ENCODE results near the gene PARP1.

Gene PARP1

GRCh38 chr1:226400519-226401354 lies 7.2 kb downstream of the PARP1 start:
- no peak for DNase-seq
- Histone ChIP-seq H3K36me3 (ENCODE audit: control insufficient read depth, insufficient read depth, low read length) (peaks cover 44% of the 10 kb centered on the region), H3K4me1 (ENCODE audit: control insufficient read depth, insufficient read depth, low read length, poor library complexity, severe bottlenecking) (peaks cover 24% of the 10 kb centered on the region), H3K27ac (ENCODE audit: insufficient read depth, low read length, poor library complexity, severe bottlenecking) (no peak overlapping the region), H3K9me3 (ENCODE audit: control insufficient read depth, low read length) (no peaks in the 10 kb centered on the region), H3K4me3 (ENCODE audit: insufficient read depth, low read depth, low read length, poor library complexity, severe bottlenecking) (no peak overlapping the region), H3K27me3 (replicated peaks; ENCODE audit: control insufficient read depth, insufficient read depth, low read length, poor library complexity, severe bottlenecking) (no peaks in the 10 kb centered on the region)

- Histone ChIP-seq H3K4me3 (ENCODE audit: insufficient read depth, low read depth, low read length, poor library complexity, severe bottlenecking) (no peak overlapping the region), H3K36me3 (ENCODE audit: control insufficient read depth, insufficient read depth, low read length) (peaks cover 47% of the 10 kb centered on the region), H3K4me1 (ENCODE audit: control insufficient read depth, insufficient read depth, low read length, poor library complexity, severe bottlenecking) (peaks cover 6% of the 10 kb centered on the region), H3K9me3 (ENCODE audit: control insufficient read depth, low read length) (no peaks in the 10 kb centered on the region), H3K27me3 (replicated peaks; ENCODE audit: control insufficient read depth, insufficient read depth, low read length, poor library complexity, severe bottlenecking) (no peaks in the 10 kb centered on the region), H3K27ac (ENCODE audit: insufficient read depth, low read length, poor library complexity, severe bottlenecking) (no peak overlapping the region)
- no peak for DNase-seq
Observed at GRCh38 chr1:226397955-226398636, 9.8 kb downstream of the PARP1 start.

- H3K27ac ChIP-seq (ENCODE audit: insufficient read depth, low read length, poor library complexity, severe bottlenecking), result no peak overlapping the region
- no peak for DNase-seq
- peaks cover 50% of the 10 kb centered on the region for H3K36me3 ChIP-seq (ENCODE audit: control insufficient read depth, insufficient read depth, low read length)
- H3K27me3 ChIP-seq (replicated peaks; ENCODE audit: control insufficient read depth, insufficient read depth, low read length, poor library complexity, severe bottlenecking), result no peaks in the 10 kb centered on the region
- no peaks in the 10 kb centered on the region for H3K9me3 ChIP-seq (ENCODE audit: control insufficient read depth, low read length)
- peaks cover 4% of the 10 kb centered on the region for H3K4me1 ChIP-seq (ENCODE audit: control insufficient read depth, insufficient read depth, low read length, poor library complexity, severe bottlenecking)
- no peak overlapping the region for H3K4me3 ChIP-seq (ENCODE audit: insufficient read depth, low read depth, low read length, poor library complexity, severe bottlenecking)
Observed at GRCh38 chr1:226397011-226397926, 10.6 kb downstream of the PARP1 start.

GRCh38 chr1:226395753-226396152 lies 12.1 kb downstream of the PARP1 start:
- Histone ChIP-seq H3K27ac (ENCODE audit: insufficient read depth, low read length, poor library complexity, severe bottlenecking) (no peak overlapping the region), H3K4me3 (ENCODE audit: insufficient read depth, low read depth, low read length, poor library complexity, severe bottlenecking) (no peak overlapping the region), H3K36me3 (ENCODE audit: control insufficient read depth, insufficient read depth, low read length) (peaks cover 51% of the 10 kb centered on the region), H3K4me1 (ENCODE audit: control insufficient read depth, insufficient read depth, low read length, poor library complexity, severe bottlenecking) (no peaks in the 10 kb centered on the region), H3K9me3 (ENCODE audit: control insufficient read depth, low read length) (no peaks in the 10 kb centered on the region), H3K27me3 (replicated peaks; ENCODE audit: control insufficient read depth, insufficient read depth, low read length, poor library complexity, severe bottlenecking) (no peaks in the 10 kb centered on the region)
- DNase-seq, result no peak

GRCh38 chr1:226394462-226394861 lies 13.4 kb downstream of the PARP1 start:
- peaks cover 53% of the 10 kb centered on the region for H3K36me3 ChIP-seq (ENCODE audit: control insufficient read depth, insufficient read depth, low read length)
- DNase-seq, result no peak
- no peak overlapping the region for H3K4me3 ChIP-seq (ENCODE audit: insufficient read depth, low read depth, low read length, poor library complexity, severe bottlenecking)
- no peak overlapping the region for H3K27ac ChIP-seq (ENCODE audit: insufficient read depth, low read length, poor library complexity, severe bottlenecking)
- H3K9me3 ChIP-seq (ENCODE audit: control insufficient read depth, low read length), result no peaks in the 10 kb centered on the region
- H3K4me1 ChIP-seq (ENCODE audit: control insufficient read depth, insufficient read depth, low read length, poor library complexity, severe bottlenecking), result no peaks in the 10 kb centered on the region
- no peaks in the 10 kb centered on the region for H3K27me3 ChIP-seq (replicated peaks; ENCODE audit: control insufficient read depth, insufficient read depth, low read length, poor library complexity, severe bottlenecking)

GRCh38 chr1:226390681-226391080 lies 17.2 kb downstream of the PARP1 start:
- no peak for DNase-seq

GRCh38 chr1:226388131-226388530 lies 19.8 kb downstream of the PARP1 start:
- Histone ChIP-seq H3K4me3 (ENCODE audit: insufficient read depth, low read depth, low read length, poor library complexity, severe bottlenecking) (no peak overlapping the region), H3K9me3 (ENCODE audit: control insufficient read depth, low read length) (no peaks in the 10 kb centered on the region), H3K27ac (ENCODE audit: insufficient read depth, low read length, poor library complexity, severe bottlenecking) (no peak overlapping the region), H3K36me3 (ENCODE audit: control insufficient read depth, insufficient read depth, low read length) (peaks cover 96% of the 10 kb centered on the region), H3K27me3 (replicated peaks; ENCODE audit: control insufficient read depth, insufficient read depth, low read length, poor library complexity, severe bottlenecking) (no peaks in the 10 kb centered on the region), H3K4me1 (ENCODE audit: control insufficient read depth, insufficient read depth, low read length, poor library complexity, severe bottlenecking) (no peaks in the 10 kb centered on the region)
- DNase-seq, result no peak

More at GRCh38 chr1:226390681-226391080, 17.2 kb downstream of the PARP1 start:
- H3K36me3 ChIP-seq (ENCODE audit: control insufficient read depth, insufficient read depth, low read length), result peaks cover 73% of the 10 kb centered on the region
- no peak overlapping the region for H3K27ac ChIP-seq (ENCODE audit: insufficient read depth, low read length, poor library complexity, severe bottlenecking)
- H3K27me3 ChIP-seq (replicated peaks; ENCODE audit: control insufficient read depth, insufficient read depth, low read length, poor library complexity, severe bottlenecking), result no peaks in the 10 kb centered on the region
- no peaks in the 10 kb centered on the region for H3K4me1 ChIP-seq (ENCODE audit: control insufficient read depth, insufficient read depth, low read length, poor library complexity, severe bottlenecking)
- H3K4me3 ChIP-seq (ENCODE audit: insufficient read depth, low read depth, low read length, poor library complexity, severe bottlenecking), result no peak overlapping the region
- no peaks in the 10 kb centered on the region for H3K9me3 ChIP-seq (ENCODE audit: control insufficient read depth, low read length)

- Histone ChIP-seq H3K9me3 (ENCODE audit: control insufficient read depth, low read length) (no peaks in the 10 kb centered on the region), H3K27me3 (replicated peaks; ENCODE audit: control insufficient read depth, insufficient read depth, low read length, poor library complexity, severe bottlenecking) (no peaks in the 10 kb centered on the region), H3K36me3 (ENCODE audit: control insufficient read depth, insufficient read depth, low read length) (peaks cover 97% of the 10 kb centered on the region), H3K27ac (ENCODE audit: insufficient read depth, low read length, poor library complexity, severe bottlenecking) (no peak overlapping the region), H3K4me3 (ENCODE audit: insufficient read depth, low read depth, low read length, poor library complexity, severe bottlenecking) (no peak overlapping the region), H3K4me1 (ENCODE audit: control insufficient read depth, insufficient read depth, low read length, poor library complexity, severe bottlenecking) (no peaks in the 10 kb centered on the region)
- DNase-seq, result no peak
Observed at GRCh38 chr1:226384717-226385116, 23.2 kb downstream of the PARP1 start.

GRCh38 chr1:226384040-226384439 lies 23.9 kb downstream of the PARP1 start:
- H3K27me3 ChIP-seq (replicated peaks; ENCODE audit: control insufficient read depth, insufficient read depth, low read length, poor library complexity, severe bottlenecking), result no peaks in the 10 kb centered on the region
- H3K9me3 ChIP-seq (ENCODE audit: control insufficient read depth, low read length), result no peaks in the 10 kb centered on the region
- no peak overlapping the region for H3K27ac ChIP-seq (ENCODE audit: insufficient read depth, low read length, poor library complexity, severe bottlenecking)
- no peaks in the 10 kb centered on the region for H3K4me1 ChIP-seq (ENCODE audit: control insufficient read depth, insufficient read depth, low read length, poor library complexity, severe bottlenecking)
- no peak for DNase-seq
- no peak overlapping the region for H3K4me3 ChIP-seq (ENCODE audit: insufficient read depth, low read depth, low read length, poor library complexity, severe bottlenecking)
- H3K36me3 ChIP-seq (ENCODE audit: control insufficient read depth, insufficient read depth, low read length), result peaks cover 97% of the 10 kb centered on the region
